Fibroblast of lung (primary cell): ENCODE measurements around the gene MAST2. TPM values are rescaled to one million over a fixed set of nuclear protein-coding genes. Genes with fewer than 3 reads are reported as not detected.

ENCODE experiments used
- DNase-seq, 2 donors: peaks; one replicate each; pipeline versions ENCODE4 v3.0.0 to v3.0.0-alpha.2; 2010; ENCODE audit warnings: low read depth in 2 of 2
- H2AFZ ChIP-seq: 2 replicates; pipeline ENCODE4 v1.5.1; 2012; ENCODE audit warnings: low read length, control low read depth, inconsistent platforms
- H3K27ac ChIP-seq: 2 replicates; pipeline ENCODE4 v1.5.1; 2011; ENCODE audit warnings: low read length, control low read depth; ENCODE audit not compliant: insufficient read depth
- H3K27me3 ChIP-seq: 2 replicates; pipeline ENCODE4 v1.5.1; 2011; ENCODE audit warnings: mild to moderate bottlenecking, low read length; ENCODE audit not compliant: control insufficient read depth, insufficient read depth
- H3K36me3 ChIP-seq: 2 replicates; pipeline ENCODE4 v1.5.1; 2011; ENCODE audit warnings: low read length; ENCODE audit not compliant: control insufficient read depth, insufficient read depth
- H3K4me1 ChIP-seq: 2 replicates; pipeline ENCODE4 v1.5.1; 2011; ENCODE audit warnings: low read length; ENCODE audit not compliant: control insufficient read depth, insufficient read depth; ENCODE audit errors: extremely low read depth
- H3K4me2 ChIP-seq: 2 replicates; pipeline ENCODE4 v1.5.1; 2011; ENCODE audit warnings: low read length, control low read depth; ENCODE audit not compliant: insufficient read depth; ENCODE audit errors: extremely low read depth
- H3K4me3 ChIP-seq, 4 experiments: fragments of 200-600 bp in 1 of 4; sonication (generic) in 1 of 4; replicated peaks in 1 of 4; 2 replicates each; pipeline ENCODE4 v1.5.1; 2011 to 2016; ENCODE audit warnings: low read length in 4 of 4, low read depth in 3 of 4, mild to moderate bottlenecking in 3 of 4, control low read depth in 2 of 4, inconsistent platforms in 1 of 4, mixed read lengths in 1 of 4; ENCODE audit not compliant: insufficient read depth in 1 of 4; ENCODE audit errors: control extremely low read depth in 1 of 4
- H3K79me2 ChIP-seq: 2 replicates; pipeline ENCODE4 v1.5.1; 2012; ENCODE audit warnings: mild to moderate bottlenecking, low read length, inconsistent platforms; ENCODE audit not compliant: control insufficient read depth, insufficient read depth
- H3K9ac ChIP-seq: 2 replicates; pipeline ENCODE4 v1.5.1; 2011; ENCODE audit warnings: mild to moderate bottlenecking, low read length, control low read depth; ENCODE audit not compliant: insufficient read depth
- H3K9me3 ChIP-seq: 2 replicates; pipeline ENCODE4 v1.5.1; 2012; ENCODE audit warnings: low read depth, low read length; ENCODE audit not compliant: control insufficient read depth, insufficient read depth
- H4K20me1 ChIP-seq: 2 replicates; pipeline ENCODE4 v1.5.1; 2011; ENCODE audit warnings: low read length; ENCODE audit not compliant: control insufficient read depth, insufficient read depth; ENCODE audit errors: extremely low read depth
- CTCF ChIP-seq, 2 donors: IDR thresholded peaks in 1 of 2; conservative IDR thresholded peaks in 1 of 2; 1 replicate in 1 of 2; 2 replicates in 1 of 2; pipeline ENCODE4 v1.5.1; 2011 to 2012; ENCODE audit warnings: low read length in 2 of 2, control low read depth in 1 of 2, inconsistent platforms in 1 of 2, low read depth in 1 of 2, mild to moderate bottlenecking in 1 of 2
- EZH2 ChIP-seq: IDR thresholded peaks from 2 replicates; pipeline ENCODE4 v1.5.1; 2012; ENCODE audit warnings: low read length, control low read depth, mild to moderate bottlenecking; ENCODE audit errors: missing control alignments
- polyA plus RNA-seq, 2 donors: library from polyadenylated mRNA; depleted of rRNA in 1 of 2; stranded (reverse) in 1 of 2; unstranded in 1 of 2; fragments of >200 nt; gene quantifications; 2 replicates each; pipeline ENCODE4 v1.2.1, GENCODE V29; 2011 to 2012; ENCODE audit warnings: missing spikeins in 1 of 2
- total RNA-seq: library from RNA; depleted of rRNA; stranded (reverse); fragments of >200 nt; gene quantifications from 2 replicates; pipeline ENCODE4 v1.2.1, GENCODE V29; 2014

MAST2 gene
- total and polyA plus RNA-seq, 2 donors (not counting 1 experiment from before 2014, with no cell fraction given), result 17.5 to 24.9 TPM

- peaks cover 3% of the 10 kb centered on the region for H3K79me2 ChIP-seq
- no peaks in the 10 kb centered on the region for H3K27me3 ChIP-seq
- no peaks in the 10 kb centered on the region for H4K20me1 ChIP-seq
- DNase-seq, result peak; percentile 40 to 48
- peaks cover 5% of the 10 kb centered on the region for H3K4me1 ChIP-seq
- peak overlapping the region; percentile 0 for H3K27ac ChIP-seq
- H2AFZ ChIP-seq, result no peak overlapping the region
- no peaks in the 10 kb centered on the region for H3K9me3 ChIP-seq
- no peaks in the 10 kb centered on the region for H3K36me3 ChIP-seq
- TF ChIP-seq EZH2, result no peak
- no peak for TF ChIP-seq CTCF (conservative IDR thresholded peaks at IDR 0.05 in 1 of 2, IDR thresholded peaks at IDR 0.05 in 1 of 2; ENCODE audit: low read depth in 1 of 2, low read length in 2 of 2)
- peak overlapping the region; percentile 87 for H3K4me2 ChIP-seq
- peak overlapping the region; percentile 11 to 74 (median 51) for H3K4me3 ChIP-seq
- H3K9ac ChIP-seq, result no peak overlapping the region
Observed at GRCh38 chr1:45864167-45865106, 61.0 kb downstream of the MAST2 start.

GRCh38 chr1:45867697-45868348, 64.4 kb downstream of the MAST2 start:
- Histone ChIP-seq H3K79me2 (peaks cover 3% of the 10 kb centered on the region), H3K4me2 (no peak overlapping the region), H3K9ac (no peak overlapping the region), H3K27ac (no peak overlapping the region), H3K36me3 (no peaks in the 10 kb centered on the region), H2AFZ (no peak overlapping the region), H3K27me3 (no peaks in the 10 kb centered on the region), H4K20me1 (no peaks in the 10 kb centered on the region), H3K9me3 (no peaks in the 10 kb centered on the region), H3K4me1 (peaks cover 5% of the 10 kb centered on the region), H3K4me3 (no peak overlapping the region)
- no peak for DNase-seq
- TF ChIP-seq CTCF (conservative IDR thresholded peaks at IDR 0.05 in 1 of 2, IDR thresholded peaks at IDR 0.05 in 1 of 2; ENCODE audit: low read depth in 1 of 2, low read length in 2 of 2), result no peak
- TF ChIP-seq EZH2, result no peak

GRCh38 chr1:45868861-45869260, 65.4 kb downstream of the MAST2 start:
- no peak for DNase-seq
- H3K79me2 ChIP-seq, result peaks cover 3% of the 10 kb centered on the region
- no peak overlapping the region for H3K4me2 ChIP-seq

More at GRCh38 chr1:45868861-45869260, 65.4 kb downstream of the MAST2 start:
- no peak overlapping the region for H2AFZ ChIP-seq
- no peak overlapping the region for H3K9ac ChIP-seq
- H3K27me3 ChIP-seq, result no peaks in the 10 kb centered on the region
- no peaks in the 10 kb centered on the region for H3K9me3 ChIP-seq
- H3K4me3 ChIP-seq, result no peak overlapping the region
- H3K4me1 ChIP-seq, result no peaks in the 10 kb centered on the region
- no peaks in the 10 kb centered on the region for H4K20me1 ChIP-seq
- TF ChIP-seq EZH2 (no peak), CTCF (conservative IDR thresholded peaks at IDR 0.05 in 1 of 2, IDR thresholded peaks at IDR 0.05 in 1 of 2; ENCODE audit: low read depth in 1 of 2, low read length in 2 of 2) (no peak)
- no peak overlapping the region for H3K27ac ChIP-seq
- no peaks in the 10 kb centered on the region for H3K36me3 ChIP-seq
